HG03575 (cell line): ENCODE results near the gene CD36.
"Not testable (repeated sequence)": the region's sequence is repeated elsewhere in the genome, so short reads cannot be mapped to it uniquely, and the experiment has no call there.

ENCODE experiments used
- ATAC-seq: cut with Tn5 transposase; IDR thresholded peaks from one replicate; pipeline ENCODE4 v1.9.1; 2021; ENCODE audit not compliant: unreplicated experiment, insufficient number of reproducible peaks, low FRiP score; ENCODE audit errors: extremely low read depth

Gene CD36

DNA sequence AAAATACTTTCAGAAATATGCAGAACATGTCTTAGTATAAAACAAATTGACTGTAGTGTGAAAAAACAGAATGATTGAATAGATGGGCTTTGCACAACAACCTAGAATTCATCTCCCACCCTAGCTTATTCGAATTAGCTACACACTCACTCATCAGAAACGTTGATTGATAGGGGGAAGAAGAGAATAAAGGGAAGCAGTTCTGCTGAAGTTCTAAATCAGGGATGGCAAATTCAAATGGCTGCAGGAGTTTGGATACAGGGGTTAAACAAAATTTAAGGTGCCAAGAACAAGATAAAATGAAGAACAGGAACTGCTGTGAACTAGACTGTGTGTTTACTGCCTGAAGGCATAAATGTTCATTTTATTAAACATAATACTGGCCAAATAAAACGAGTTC lies 9.0 kb downstream of the CD36 start:
- no peak for ATAC-seq

DNA sequence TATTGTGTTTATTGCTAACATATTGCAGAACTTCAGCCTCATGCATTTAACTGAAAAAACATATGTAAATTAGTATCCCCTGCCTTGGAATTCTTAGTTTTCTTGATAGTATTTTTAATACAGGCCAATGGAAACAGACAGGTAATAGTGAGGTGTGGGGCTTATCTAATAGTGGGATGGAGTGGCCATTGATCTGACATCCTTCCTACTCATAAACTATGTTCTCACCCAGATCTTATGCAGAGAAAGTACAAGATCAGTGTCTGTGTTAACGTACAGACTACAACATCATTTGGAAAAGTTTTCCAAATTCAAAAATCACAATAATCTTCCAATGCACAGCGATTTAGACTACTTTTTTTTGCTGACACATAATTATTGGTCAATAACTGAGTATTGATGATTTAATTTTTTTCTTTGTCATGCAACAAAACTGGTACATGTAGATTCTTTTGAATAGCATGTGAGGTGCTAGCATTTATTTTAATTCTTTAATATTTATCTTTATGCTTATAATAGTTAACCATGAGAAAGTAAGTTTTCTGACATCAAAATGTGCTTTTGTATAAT lies 9.7 kb downstream of the CD36 start:
- ATAC-seq = no peak

DNA sequence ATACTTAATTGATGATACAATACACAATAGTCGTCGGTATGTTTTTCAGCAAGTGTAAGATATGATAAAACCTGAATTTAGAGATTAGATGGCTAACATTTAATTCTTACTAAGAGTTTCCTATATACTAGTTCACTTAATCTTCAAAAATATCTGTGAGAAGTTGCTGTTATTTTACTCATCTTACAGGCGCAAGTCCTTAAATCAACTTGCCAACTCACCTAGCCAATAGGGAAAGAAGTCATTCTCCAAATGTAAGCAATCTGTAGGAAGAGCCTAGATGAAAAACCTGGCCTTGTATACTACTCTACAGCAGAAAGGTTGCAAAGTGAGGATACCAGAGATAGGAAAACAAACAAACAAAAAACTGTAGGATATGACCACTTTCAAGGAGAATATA lies 10.6 kb downstream of the CD36 start:
- ATAC-seq = no peak

DNA sequence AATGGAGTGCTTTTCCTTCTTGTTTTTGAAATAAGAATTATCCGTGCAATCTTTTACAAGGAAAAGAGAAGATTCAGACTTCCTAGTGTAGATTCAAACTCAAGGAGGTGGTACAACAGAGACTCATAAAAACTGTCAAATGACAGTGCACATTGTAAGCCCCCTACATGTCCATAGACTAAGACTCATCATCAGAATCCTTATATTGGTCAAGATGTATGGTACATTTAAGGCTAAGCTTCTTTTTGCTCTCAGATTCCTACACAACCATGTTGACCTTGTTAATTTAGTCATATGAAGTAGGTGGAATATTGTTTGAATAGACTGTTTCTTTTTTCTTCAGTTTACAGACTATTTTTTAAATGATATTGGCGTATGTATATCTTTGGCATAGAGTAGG lies 11.6 kb downstream of the CD36 start:
- no peak for ATAC-seq

DNA sequence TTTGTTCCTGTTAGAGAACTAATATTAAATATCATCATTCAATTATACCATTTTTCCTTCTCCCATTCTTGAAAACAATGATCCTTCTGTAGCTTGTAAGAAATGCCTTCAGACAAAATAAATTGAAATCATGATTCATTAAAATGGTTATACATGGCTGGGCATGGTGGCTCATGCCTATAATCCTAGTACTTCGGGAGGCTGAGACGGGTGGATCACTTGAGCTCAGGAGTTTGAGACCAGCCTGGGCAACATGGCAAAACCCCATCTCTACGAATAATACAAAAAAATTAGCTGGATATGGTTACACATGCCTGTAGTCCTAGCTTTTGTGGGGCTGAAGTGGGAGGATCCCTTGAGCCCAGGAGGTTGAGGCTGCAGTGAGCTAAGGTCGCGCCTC lies 13.0 kb downstream of the CD36 start:
- no peak for ATAC-seq

DNA sequence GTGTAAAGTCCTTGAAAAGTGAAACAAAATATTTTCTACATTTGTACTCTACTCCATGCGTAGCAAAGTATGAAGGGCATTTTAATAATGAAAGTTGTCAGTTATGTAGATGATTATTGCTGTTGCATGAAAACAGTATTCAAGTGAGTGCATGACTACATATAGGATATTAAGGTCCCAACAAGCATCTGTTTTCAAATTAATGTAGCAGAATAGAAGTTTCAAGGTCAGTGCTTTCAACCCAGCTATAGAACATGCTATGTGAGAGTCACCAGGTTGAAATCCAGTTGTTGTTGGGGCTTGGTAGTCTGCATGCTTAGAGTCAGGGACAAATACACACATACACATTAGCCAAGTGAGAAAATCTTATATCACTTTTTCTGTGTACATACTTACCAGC lies 14.8 kb downstream of the CD36 start:
- ATAC-seq = no peak

DNA sequence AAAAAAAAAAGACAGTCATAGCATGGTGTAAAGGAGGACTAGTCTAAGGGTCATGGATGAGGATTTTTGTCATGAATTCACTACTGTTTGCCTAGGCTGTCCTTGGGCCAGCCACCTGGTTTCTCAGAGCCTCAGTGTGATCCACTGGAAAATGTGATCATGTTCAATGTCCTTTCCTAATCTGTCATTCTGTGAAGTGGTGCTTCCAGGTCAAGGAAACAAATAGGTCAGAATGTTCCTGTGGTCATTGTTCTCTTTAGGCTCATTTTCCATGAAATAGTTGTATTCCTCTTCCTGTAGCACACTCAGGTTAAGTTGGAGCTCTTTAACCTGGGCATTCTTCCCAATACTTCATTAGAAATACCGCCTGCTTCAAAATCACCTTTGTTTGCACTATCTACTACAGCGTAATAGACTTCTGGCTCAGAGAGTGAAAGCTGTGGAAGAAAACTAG lies 16.5 kb downstream of the CD36 start:
- no peak for ATAC-seq

DNA sequence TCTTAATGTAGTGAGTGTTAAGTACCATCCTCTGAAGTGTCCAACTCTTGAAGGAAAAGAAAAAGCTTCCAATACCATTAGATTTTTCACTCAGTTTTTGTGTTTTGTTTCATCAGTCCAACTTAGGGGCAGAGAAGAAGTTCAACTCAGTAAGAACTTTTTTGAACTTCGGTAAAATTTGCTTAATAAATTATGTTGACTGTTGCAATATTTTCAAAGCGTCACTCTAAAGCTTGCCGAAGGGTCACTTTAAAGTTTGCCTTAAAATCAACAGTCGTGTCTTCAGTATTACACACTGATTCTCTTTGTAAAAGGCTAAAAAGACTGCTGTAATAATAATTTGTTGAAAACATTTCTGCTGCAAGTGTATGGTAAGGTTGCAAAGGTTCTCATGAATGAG lies 17.6 kb downstream of the CD36 start:
- no peak for ATAC-seq

DNA sequence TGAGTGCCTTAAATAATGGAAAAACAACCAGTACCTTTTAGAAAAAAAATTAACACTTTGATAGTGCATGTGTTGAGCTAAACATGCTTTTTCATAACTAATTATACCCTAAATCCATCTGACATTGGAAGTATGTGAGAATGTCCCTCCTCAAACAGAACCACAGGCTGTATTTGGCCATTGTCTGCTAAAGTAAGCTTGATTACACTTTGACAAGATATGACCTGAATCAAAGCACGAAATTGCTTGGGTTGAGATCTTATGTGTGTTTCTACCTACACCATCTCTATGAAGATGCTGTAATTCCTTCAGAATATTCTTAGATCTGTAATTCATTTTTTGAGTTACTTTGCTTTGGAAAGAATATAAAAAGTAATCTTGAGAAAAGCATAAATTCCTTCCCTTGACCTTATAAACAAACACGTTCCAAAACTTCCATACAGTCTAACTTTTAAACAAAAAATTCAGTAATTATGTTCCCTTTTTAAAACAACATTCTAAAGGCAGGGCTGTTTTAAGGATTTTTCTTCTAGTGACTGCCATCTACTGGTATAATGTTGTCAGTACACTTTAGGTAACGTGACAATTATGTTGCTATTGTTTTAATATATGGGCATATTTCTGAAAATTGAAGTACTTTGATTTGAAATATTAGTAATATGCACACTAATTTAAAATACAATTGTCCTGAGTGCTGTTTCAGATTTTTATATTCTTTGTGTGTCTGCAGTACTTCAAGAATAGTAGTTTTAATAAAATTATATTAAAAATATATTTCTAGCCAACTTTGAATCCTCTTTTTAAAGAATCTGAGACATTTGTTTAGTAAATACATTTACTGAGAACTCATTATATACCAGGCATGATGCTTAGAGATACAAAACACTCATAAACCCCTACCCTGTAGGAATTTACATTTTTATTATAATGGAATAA lies 20.9 kb downstream of the CD36 start:
- ATAC-seq = no peak

DNA sequence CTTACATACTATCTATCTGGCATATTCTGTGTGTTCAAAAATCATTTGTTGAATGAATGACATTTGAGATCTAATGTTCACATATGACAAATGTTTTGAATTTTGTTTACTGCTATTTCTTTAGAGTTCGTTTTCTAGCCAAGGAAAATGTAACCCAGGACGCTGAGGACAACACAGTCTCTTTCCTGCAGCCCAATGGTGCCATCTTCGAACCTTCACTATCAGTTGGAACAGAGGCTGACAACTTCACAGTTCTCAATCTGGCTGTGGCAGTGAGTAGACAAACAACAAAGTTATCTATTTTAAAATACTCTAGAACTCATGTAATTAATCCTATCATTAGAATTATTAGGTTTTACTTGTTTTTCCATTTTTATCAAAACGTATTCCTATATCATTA lies 22.5 kb downstream of the CD36 start:
- ATAC-seq = no peak

DNA sequence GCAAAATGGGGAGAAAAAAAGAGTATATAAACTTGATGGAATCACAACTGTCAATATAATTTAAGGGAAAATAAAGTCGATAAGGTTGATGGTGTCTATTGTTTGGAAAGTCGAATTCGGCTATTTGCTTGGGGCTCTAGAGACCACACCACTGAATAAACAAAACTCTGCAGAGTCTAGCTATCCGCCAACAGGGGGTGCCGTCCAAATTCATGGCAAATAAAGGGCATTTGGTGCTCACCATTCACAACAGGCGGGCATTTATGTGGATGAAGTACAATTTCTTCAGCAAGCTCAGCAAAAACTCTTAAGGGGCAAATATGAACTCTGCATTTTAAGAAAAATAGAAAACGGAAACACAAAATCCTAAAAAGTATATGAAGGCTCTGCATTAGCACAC lies 23.3 kb downstream of the CD36 start:
- no peak for ATAC-seq

DNA sequence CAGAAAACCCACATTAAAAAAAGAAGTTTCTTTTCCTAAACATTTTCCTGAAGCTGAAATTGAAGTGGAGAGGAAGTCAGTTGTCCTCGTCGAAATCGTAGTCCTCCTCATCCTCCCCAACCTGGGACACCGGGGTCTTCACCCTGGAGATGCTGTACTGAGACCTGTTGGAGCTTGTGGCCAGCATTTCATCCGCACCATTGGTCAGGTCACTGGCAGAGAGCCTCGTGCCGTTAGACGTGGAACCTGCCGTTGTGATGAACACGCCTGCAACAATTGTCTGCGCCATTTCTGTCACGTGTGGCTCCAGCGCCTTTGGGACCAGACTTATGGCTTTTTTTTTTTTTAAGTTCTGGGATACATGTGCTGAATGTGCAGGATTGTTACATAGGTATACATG lies 23.8 kb downstream of the CD36 start:
- ATAC-seq = no peak

DNA sequence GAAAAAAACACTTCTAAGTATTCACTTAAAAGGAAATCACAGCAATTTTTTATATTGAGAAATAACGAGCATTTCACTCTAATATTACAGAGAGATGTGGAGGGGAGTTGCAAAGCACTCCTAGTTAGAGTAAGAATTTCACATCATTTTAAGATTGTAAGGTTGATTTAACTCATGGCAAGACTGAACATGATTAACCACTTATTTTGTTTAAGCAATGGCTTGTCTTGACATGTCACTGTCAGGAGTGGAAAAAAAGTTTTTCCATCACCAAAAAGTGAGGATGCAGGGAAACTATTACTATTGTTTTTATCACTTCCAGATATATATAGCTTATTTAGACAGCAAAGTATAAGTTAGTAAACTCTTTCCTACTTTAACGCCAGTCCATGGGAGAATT lies 27.1 kb downstream of the CD36 start:
- ATAC-seq = no peak

DNA sequence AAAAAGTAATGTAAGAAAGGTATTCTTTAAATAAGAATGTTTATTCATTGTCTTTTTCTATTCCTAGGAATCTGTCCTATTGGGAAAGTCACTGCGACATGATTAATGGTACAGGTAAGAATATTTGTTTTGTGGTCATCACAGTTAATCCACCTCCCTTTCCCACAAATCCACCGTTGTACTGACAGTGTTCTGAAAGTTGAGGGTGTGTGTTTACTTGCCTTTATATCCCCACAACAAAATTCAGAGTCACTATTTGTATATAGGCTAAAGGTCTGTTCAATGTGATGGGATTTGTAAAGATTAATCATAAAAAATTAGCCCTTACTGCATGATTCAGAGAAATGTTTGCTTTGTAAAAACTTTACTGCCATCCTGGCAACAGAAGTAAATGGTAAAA lies 27.9 kb downstream of the CD36 start:
- ATAC-seq = no peak

DNA sequence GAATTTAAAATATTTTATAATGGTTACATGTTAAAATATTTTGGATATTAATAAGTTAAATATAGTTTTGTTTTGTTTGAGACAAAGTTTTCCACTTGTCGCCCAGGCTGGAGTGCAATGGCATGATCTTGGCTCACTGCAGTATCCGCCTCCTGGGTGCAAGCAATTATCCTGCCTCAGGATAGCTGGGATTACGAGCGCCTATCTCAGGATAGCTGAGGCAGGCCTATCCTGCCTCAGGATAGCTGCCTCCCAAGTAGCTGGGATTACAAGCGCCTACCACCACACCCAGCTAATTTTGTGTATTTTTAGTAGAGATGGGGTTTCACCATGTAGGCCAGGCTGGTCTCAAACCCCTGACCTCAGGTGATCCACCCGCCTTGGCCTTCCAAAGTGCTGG lies 30.9 kb downstream of the CD36 start:
- ATAC-seq = not testable (repeated sequence)

DNA sequence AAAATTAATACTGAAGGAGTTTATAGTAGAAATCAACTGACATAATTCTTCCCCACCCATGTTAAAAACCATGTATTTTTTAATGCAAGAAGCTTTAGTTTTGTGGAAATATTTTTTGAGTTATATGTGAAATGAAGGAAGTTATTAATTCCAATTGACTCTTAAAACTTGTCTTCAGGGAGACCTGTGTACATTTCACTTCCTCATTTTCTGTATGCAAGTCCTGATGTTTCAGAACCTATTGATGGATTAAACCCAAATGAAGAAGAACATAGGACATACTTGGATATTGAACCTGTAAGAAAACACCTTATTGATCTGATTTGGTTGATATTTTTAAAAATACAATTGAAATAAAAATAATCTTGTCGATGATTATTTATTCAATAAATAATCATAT lies 33.3 kb downstream of the CD36 start:
- ATAC-seq = no peak

DNA sequence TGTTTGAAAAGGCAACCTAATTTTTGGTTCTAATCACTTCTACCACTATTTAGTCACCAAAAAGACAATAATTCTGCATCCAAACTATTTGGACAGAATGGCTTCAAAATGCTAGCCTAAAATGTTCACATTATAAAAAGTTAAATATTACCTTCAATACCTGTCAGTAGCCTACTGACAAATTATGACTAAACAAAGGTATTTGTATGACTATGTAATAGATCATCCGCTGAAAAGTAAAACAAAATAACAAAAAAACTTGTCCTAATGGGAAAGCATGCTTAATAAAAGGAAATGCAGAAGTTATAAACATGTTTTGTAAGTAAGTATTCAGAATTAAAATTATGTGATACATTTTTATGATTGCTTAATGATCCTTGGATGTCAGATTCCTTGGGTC lies 36.6 kb downstream of the CD36 start:
- ATAC-seq = no peak

DNA sequence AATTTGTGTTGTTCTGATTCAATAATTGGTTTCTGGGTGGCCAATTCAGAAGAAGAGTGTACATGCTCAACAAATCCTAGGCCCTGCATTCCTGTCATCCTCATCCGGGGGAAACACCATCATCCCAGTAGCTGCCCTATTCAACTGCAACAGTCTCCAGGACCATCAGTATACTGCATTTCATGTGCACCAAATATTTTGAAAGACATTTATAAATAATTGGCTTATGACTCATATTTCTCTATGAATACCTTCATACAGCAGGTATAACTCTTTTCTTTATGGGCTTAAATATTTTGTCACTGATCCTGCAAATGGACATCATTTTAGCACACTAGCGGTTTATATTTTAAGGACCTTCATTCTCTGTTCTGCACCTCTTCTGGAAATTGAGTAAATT lies 38.0 kb downstream of the CD36 start:
- no peak for ATAC-seq

DNA sequence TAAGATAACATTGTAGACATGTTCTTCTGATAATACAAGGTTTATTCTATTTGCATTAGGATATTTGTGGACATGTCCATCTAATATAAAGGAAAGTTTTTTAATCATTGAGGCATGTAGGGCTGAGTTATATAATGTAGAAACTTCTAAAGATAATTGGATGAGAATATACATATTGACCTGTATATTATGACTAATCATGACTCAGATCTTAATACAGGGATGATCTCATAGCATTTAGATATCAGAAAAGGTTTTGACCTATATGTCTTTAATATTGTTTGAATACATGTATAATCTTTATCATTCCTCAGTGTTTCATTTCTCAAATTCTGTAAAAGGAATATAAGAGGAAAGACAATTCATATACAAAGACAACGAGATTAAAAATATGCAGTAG lies 39.2 kb downstream of the CD36 start:
- no peak for ATAC-seq

DNA sequence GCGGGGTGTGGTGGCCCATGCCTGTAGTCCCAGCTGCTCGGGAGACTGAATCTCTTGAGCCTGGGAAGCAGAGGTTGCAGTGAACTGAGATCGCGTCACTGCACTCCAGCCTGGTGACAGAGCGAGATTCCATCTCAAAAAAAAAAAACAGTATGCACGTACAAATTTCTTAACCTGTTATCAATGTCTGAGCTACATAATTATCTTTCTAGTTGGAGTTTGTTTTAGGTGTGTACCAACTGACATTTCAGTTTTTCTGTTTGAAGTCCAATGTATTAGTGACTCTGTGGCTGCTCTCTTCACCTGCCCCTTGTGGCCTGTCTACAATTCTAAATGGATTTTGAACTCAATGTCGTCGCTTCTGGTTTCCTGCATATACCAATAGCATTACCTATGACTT lies 40.3 kb downstream of the CD36 start:
- no peak for ATAC-seq
